Measurements from ENCODE around the gene LRP5.

The LRP5 gene

GRCh38 chr11:68312117-68312779 lies at the start of gene LRP5:
Gene LRP5, plus strand, starts transcription at chr11:68312591. Its CDS starts 124 bp downstream, at chr11:68312715.
- no peak for FAIRE-seq

GRCh38 chr11:68263444-68264035 lies 48.9 kb upstream of the LRP5 start:
- FAIRE-seq = no peak

GRCh38 chr11:68264244-68264643 lies 48.1 kb upstream of the LRP5 start:
- no peak for FAIRE-seq

GRCh38 chr11:68264741-68265540 lies 47.5 kb upstream of the LRP5 start:
- no peak for FAIRE-seq

- no peak for FAIRE-seq
Measured at GRCh38 chr11:68266121-68266891, 46.1 kb upstream of the LRP5 start.

- no peak for FAIRE-seq
Measured at GRCh38 chr11:68266936-68267880, 45.2 kb upstream of the LRP5 start.

- FAIRE-seq = no peak
Measured at GRCh38 chr11:68267881-68268240, 44.5 kb upstream of the LRP5 start.

- FAIRE-seq = no peak
Measured at GRCh38 chr11:68269414-68270081, 42.8 kb upstream of the LRP5 start.

GRCh38 chr11:68270196-68271022 lies 42.0 kb upstream of the LRP5 start:
- FAIRE-seq = no peak

- no peak for FAIRE-seq
Measured at GRCh38 chr11:68271023-68271780, 41.2 kb upstream of the LRP5 start.

- no peak for FAIRE-seq
Measured at GRCh38 chr11:68271781-68272608, 40.4 kb upstream of the LRP5 start, which contains the start of gene C11orf24. Gene C11orf24, minus strand, starts transcription at chr11:68271973. Its CDS starts 8,206 bp downstream, at chr11:68263767.

GRCh38 chr11:68273026-68273738 lies 39.2 kb upstream of the LRP5 start:
- no peak for FAIRE-seq

- no peak for FAIRE-seq
Measured at GRCh38 chr11:68274306-68274705, 38.1 kb upstream of the LRP5 start.

- FAIRE-seq = no peak
Measured at GRCh38 chr11:68275721-68276507, 36.5 kb upstream of the LRP5 start.

- FAIRE-seq = no peak
Measured at GRCh38 chr11:68276861-68277260, 35.5 kb upstream of the LRP5 start.

- no peak for FAIRE-seq
Measured at GRCh38 chr11:68279676-68280075, 32.7 kb upstream of the LRP5 start.
